MM.1S (cell line): ENCODE results near the gene EOLA2.

Experiments
- EZH2 ChIP-seq: fragments of 300-600 bp; sonication (generic); optimal IDR thresholded peaks from 2 replicates; pipeline ENCODE3; 2017; ENCODE audit warnings: low read depth, mild to moderate bottlenecking, antibody characterized with exemption, low read length, mixed read lengths
- EZH2phosphoT487 ChIP-seq: fragments of 300-600 bp; sonication (generic); IDR thresholded peaks from 2 replicates; pipeline ENCODE4 v1.6.1; 2018; ENCODE audit warnings: antibody characterized with exemption, low read length
- TF ChIP-seq, protein P1 (sequence below): fragments of 300-600 bp; sonication (generic); IDR thresholded peaks from 2 replicates; pipeline ENCODE4 v1.5.1; 2016; ENCODE audit warnings: antibody characterized with exemption, low read length, mixed read lengths

DNA sequence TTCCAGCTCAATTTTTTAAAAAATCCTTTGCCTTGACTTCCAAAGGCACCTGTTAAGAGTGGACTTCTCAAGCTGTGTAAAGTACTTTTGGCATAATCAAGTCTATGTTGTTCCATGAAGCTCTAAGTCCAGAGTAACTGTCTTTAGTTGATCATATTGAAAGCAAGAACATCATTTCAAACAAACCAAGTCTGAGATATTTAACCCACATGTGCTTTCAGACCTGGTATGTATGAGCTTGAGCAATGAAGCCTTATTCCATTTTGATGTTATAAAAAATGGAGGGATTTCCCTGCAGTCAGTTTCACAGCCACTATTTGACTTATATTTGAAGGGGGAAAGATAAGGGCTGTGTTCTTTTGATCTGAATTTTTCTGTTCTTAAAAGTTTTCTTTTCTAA lies 23.7 kb upstream of the EOLA2 start:
- TF ChIP-seq EZH2, result no peak
- TF ChIP-seq, protein P1, sequence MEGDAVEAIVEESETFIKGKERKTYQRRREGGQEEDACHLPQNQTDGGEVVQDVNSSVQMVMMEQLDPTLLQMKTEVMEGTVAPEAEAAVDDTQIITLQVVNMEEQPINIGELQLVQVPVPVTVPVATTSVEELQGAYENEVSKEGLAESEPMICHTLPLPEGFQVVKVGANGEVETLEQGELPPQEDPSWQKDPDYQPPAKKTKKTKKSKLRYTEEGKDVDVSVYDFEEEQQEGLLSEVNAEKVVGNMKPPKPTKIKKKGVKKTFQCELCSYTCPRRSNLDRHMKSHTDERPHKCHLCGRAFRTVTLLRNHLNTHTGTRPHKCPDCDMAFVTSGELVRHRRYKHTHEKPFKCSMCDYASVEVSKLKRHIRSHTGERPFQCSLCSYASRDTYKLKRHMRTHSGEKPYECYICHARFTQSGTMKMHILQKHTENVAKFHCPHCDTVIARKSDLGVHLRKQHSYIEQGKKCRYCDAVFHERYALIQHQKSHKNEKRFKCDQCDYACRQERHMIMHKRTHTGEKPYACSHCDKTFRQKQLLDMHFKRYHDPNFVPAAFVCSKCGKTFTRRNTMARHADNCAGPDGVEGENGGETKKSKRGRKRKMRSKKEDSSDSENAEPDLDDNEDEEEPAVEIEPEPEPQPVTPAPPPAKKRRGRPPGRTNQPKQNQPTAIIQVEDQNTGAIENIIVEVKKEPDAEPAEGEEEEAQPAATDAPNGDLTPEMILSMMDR, result no peak
- TF ChIP-seq EZH2phosphoT487, result no peak
